ENCODE data around the gene C2orf92. TPM values are rescaled to one million over a fixed set of nuclear protein-coding genes. Genes with fewer than 3 reads are reported as not detected.

C2orf92 gene
- total and polyA plus RNA-seq, 2 donors (not counting 3 experiments of a cell fraction or from before 2014, with no cell fraction given): 1.8 to 7.9 TPM

GRCh38 chr2:97702731-97703470 is 33.4 kb downstream of the C2orf92 start:
- CTCF ChIA-PET: interaction anchor here (1.3 to 1.5 kb wide), 2 partner anchors 112 to 682 kb away, joined by 4 to 6 read pairs; no protein-coding TSS in a partner anchor

More at GRCh38 chr2:97702731-97703470, 33.4 kb downstream of the C2orf92 start:
- no peak for DNase-seq (ENCODE audit: low read depth, low spot score)
- Histone ChIP-seq H3K36me3 (ENCODE audit: control insufficient read depth in 2 of 2, extremely low read depth in 1 of 2, insufficient read depth in 2 of 2, low read length in 2 of 2) (no peaks in the 10 kb centered on the region), H4K20me1 (replicated peaks; ENCODE audit: control insufficient read depth, extremely low read depth, insufficient read depth, low read length) (no peaks in the 10 kb centered on the region), H3K4me1 (ENCODE audit: control insufficient read depth, extremely low read depth, insufficient read depth, low read length) (no peaks in the 10 kb centered on the region), H3K9ac (replicated peaks; ENCODE audit: extremely low read depth, insufficient read depth, low read length) (no peak overlapping the region), H3K4me3 (replicated peaks in 1 of 3; ENCODE audit: insufficient read depth in 1 of 3, low read depth in 1 of 3, low read length in 3 of 3) (no peak overlapping the region), H3K27me3 (ENCODE audit: control insufficient read depth in 2 of 2, insufficient read depth in 2 of 2, low read length in 2 of 2) (peaks cover 2% of the 10 kb centered on the region in 2 experiments), H2AFZ (ENCODE audit: low read depth, low read length) (no peak overlapping the region), H3K4me2 (ENCODE audit: insufficient read depth, low read length) (no peak overlapping the region), H3K27ac (ENCODE audit: insufficient read depth, low read depth, low read length) (no peak overlapping the region), H3K9me1 (replicated peaks; ENCODE audit: control insufficient read depth, extremely low read depth, insufficient read depth, low read length) (no peaks in the 10 kb centered on the region), H3K79me2 (ENCODE audit: control insufficient read depth, insufficient read depth, low read length) (no peaks in the 10 kb centered on the region), H3K9me3 (replicated peaks; ENCODE audit: control insufficient read depth, insufficient read depth, low read length) (no peaks in the 10 kb centered on the region)
- dilution Hi-C loops (cut with MboI; ENCODE audit: extremely low pct_ligation_motif_present, low sequenced_read_pairs): no loop called here
- TF ChIP-seq MAX (IDR thresholded peaks at IDR 0.05; ENCODE audit: insufficient read depth, insufficient read length): no peak
- TF ChIP-seq POLR2AphosphoS5 (IDR thresholded peaks at IDR 0.05; ENCODE audit: insufficient read depth, low read depth, low read length): no peak
- TF ChIP-seq EZH2 (IDR thresholded peaks at IDR 0.05; ENCODE audit: borderline replicate concordance, low read depth, low read length, severe bottlenecking): no peak
- TF ChIP-seq FOS (IDR thresholded peaks at IDR 0.05; ENCODE audit: borderline replicate concordance, insufficient read depth, low read length): no peak
- TF ChIP-seq JUN (IDR thresholded peaks at IDR 0.05; ENCODE audit: borderline replicate concordance, insufficient read depth, insufficient read length, low read depth): no peak
- TF ChIP-seq GATA2 (IDR thresholded peaks at IDR 0.05; ENCODE audit: insufficient read depth, insufficient read length, low read depth, low read length): no peak
- no peak for TF ChIP-seq POLR2A (IDR thresholded peaks at IDR 0.05; ENCODE audit: low read depth, low read length)
- no peak for TF ChIP-seq MYC (IDR thresholded peaks at IDR 0.05; ENCODE audit: low read depth, low read length)
- TF ChIP-seq, protein P1, sequence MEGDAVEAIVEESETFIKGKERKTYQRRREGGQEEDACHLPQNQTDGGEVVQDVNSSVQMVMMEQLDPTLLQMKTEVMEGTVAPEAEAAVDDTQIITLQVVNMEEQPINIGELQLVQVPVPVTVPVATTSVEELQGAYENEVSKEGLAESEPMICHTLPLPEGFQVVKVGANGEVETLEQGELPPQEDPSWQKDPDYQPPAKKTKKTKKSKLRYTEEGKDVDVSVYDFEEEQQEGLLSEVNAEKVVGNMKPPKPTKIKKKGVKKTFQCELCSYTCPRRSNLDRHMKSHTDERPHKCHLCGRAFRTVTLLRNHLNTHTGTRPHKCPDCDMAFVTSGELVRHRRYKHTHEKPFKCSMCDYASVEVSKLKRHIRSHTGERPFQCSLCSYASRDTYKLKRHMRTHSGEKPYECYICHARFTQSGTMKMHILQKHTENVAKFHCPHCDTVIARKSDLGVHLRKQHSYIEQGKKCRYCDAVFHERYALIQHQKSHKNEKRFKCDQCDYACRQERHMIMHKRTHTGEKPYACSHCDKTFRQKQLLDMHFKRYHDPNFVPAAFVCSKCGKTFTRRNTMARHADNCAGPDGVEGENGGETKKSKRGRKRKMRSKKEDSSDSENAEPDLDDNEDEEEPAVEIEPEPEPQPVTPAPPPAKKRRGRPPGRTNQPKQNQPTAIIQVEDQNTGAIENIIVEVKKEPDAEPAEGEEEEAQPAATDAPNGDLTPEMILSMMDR (IDR thresholded peaks at IDR 0.05; ENCODE audit: extremely low read depth in 1 of 2, insufficient read depth in 1 of 2, low read depth in 1 of 2, low read length in 2 of 2): no peak
- POLR2A ChIA-PET: no interaction called here
- intact Hi-C loops (cut with micrococcal nuclease): no loop called here
- FAIRE-seq: no peak
- no TSS peak for BruUV-seq (replicated peaks)

All from endothelial cell of umbilical vein (primary cell).